Stimulated activated CD4-positive, alpha-beta T cell treated with anti-CD3 and anti-CD28 coated beads, Interleukin-1b, Interleukin-23, amount 100 ng/mL, for 1 hour (primary cell): Measurements from ENCODE around the gene GRN.
"Not testable (repeated sequence)": the region's sequence is repeated elsewhere in the genome, so short reads cannot be mapped to it uniquely, and the experiment has no call there.

ENCODE experiments used
- DNase-seq, 2 donors: peaks; one replicate each; pipeline ENCODE4 v3.0.0-alpha.2; 2020; ENCODE audit warnings: low read depth in 2 of 2

The GRN gene

DNA sequence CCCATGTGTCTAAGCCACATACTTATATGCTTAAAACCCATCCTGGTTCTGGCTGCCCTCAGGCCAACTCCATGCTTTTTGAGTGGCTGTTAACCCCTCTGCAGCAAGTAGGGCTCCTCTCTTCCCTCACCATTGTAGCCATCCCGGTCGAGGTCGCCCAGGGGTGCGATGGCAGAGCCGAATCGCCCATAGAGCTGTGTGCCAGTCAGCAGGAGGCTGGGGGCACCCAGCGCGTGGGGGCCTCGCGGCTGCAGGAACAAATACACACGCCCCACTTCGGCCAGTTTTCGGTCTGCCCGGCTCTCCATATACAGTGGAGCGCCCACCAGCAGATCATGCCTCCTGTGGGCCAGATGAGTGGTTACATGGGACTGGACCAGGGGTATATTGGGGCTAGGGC is 38.3 kb downstream of the GRN start:
- no peak for DNase-seq

DNA sequence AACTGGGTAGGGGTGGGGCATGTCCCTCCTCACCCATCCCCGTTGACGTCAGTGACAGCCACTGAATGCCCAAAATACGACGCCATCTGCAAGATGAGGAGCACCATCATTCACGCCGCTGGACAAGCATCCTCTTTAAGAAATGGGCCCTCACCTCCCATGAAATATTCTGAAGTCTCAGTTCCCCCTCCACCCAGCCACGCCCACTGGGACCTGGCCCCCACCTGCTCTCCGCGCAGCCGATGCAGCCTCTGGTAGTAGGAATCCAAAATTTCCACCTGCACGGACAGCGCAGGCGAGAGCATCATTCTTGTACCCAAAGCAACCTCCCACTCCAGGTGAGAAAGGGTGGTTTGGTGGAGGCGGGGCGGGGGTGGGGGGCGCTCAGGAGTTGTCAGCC is 38.8 kb downstream of the GRN start:
- no peak for DNase-seq

DNA sequence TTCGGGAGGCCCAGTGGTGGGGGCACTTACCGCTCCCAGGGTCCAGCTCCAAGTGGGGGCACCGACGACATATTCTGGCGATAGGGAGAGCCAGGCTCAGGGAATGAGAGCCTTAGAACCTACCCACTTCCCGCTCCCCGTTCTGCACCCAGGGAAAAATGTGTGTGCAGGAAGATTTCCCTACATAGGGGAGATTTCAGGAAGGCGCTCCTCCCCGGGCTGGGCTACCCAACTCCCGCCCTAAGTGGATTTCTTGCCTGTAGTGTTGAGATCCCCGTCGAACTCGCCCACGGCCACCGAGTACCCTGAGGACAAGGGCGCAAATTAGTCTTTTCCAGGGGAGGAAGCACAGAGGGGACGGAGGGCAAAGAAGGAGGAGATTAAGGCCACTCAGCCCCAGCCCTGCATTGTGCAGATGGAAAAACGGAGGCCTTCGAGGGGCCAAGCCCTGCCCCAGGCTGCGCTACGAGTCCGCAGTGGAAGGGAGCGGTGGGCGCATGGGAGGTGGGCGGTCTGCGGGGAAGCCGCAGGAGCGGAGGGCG is 39.2 kb downstream of the GRN start:
- DNase-seq: no peak

DNA sequence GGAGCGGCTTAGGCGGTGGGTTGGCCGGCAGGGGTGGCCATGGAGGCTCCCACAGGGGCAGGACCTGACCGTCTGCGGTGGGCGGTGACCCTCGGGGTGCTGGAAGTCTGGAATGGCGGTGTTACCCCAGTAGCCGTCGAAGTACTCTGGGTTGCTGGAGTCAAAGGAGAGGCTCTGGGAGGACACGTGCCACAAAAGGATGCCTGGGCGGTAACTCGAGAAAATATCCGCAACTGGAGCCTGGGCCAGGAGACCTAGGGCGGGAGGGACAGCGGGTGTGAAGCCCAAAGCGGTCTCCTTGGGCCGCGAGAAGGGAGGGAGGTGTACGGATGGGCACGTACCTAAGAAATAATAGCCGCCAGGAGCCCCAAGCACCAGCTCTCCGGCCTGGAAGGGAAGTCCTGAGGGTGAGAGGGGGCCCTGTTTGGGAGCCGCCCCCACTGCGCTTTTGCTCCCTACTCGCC is 39.8 kb downstream of the GRN start:
- no peak for DNase-seq

DNA sequence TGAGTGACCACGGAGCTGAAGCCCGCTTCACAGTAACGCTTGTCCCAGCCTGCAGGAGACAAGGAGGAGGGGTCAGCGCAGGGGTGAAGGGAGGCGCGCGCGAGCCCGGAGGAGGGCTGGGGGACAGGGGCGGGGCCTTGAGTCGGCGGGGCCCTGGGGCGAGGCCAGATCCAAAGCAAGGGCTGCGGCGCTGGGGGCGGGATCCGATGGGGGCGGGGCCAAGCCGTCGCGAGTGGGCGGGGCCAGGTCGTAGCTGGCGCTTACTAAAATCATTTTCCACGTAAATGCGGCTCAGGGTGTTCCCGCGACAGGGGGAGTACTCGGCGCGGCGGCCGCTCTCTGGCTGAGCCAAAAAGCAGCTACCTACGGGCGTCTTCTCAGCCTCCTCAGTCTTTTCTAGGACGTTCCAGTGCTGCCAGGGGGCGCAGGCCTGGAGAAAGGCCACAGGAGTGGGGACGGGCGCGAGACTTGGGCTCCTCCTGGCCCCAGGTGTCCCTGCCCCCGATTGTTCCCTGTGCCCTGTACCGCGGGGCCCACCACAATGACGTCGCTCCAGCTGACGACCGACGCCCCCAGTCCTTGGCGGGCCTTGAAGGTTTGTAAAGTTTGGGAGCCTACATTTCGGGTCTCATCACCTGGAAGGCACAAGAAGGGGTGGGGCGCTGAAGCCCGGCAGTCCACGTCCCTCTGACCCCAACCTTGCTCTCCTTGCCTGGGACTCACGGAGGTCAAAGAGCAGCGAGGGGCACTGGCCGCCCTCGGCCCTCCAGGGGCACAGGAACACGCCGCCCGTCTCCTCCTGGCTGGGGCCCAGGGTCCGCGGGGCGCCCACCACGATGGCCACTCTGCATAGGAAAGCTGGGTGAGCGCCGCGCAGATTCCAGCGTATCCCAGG is 40.4 kb downstream of the GRN start:
- DNase-seq: peak; percentile 62 to 81

DNA sequence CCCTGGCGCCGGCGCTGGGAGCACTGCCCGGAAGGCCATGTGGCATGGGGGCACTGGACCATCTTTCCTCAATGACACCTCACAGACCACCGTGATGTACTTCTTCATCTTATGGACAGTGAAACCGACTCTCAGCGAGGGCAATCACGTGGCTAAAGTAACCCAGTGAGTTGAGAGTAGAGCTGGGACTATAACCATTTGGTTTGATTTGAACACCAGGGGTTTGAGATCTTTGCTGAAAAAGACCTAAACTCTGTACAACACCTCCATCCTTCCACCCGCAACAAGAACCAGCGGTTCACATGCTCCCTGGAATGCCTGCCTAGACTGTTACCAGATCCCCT is 41.1 kb downstream of the GRN start:
- no peak for DNase-seq

DNA sequence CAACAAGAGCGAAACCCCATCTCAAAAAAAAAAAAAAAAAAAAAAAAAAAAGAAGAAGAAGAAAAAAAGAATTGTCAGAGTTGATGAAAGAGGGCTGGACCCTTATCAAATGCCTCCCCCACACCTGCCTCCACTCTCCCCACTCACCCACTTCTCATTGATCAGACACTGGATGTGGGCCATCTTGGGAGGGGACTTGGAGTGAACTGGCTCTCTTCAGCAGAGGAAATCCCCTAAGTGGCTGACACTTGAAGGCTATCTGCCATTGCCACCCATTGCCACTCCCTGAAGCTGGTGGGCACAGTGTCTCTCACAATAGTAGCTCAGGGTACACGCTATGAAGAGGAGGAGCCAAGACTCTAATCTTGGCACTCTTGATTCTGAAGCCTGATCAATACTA is 42.7 kb downstream of the GRN start:
- DNase-seq: no peak

DNA sequence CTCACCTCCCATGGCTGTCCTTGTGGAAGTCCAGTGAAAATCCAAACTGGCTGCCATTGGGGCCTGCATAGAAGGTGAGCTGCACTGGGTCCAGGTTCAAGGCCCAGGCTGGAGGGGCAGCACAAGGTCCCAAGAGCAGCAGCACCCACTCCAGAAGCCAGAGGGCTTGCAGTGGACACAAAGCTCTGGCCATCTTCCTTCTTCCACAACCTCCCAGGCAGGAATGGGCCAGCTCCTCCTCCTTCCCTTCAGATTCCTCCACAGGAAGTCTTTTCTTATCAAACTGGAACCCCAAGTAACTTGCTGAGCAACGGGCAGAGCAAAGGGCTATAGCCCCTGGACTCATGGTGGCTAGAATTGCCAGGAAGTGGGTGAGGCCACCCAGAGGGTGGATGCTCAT is 44.2 kb downstream of the GRN start, which contains the start of gene ITGA2B:
Gene ITGA2B (minus strand): TSS at position 369 of the 400 bp plus-strand sequence. CDS start 176 bp downstream, at position 193.
- DNase-seq: no peak

DNA sequence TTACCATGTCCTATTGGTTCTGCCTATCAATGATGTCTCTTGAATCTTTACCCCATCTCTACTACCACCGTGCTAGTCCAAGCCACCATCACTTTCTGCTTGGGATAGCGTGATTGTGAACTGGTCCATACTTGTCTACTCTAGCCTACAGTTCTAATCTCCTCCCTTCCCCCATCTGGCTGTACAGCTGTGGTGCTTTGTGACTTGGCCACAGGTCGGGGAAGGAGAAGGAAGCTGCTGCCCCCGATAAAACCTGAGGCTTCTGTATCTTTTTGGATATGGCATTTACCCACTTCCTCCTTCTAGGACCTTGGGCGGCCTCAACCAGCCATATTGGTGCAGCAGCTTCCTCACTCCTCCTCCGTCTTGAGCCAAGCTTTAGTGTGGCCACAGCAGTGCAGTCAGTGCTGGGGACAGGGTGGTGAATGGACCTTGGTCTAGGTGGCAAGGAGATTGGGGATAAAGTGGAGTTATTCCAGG is 44.7 kb downstream of the GRN start:
- DNase-seq: no peak

DNA sequence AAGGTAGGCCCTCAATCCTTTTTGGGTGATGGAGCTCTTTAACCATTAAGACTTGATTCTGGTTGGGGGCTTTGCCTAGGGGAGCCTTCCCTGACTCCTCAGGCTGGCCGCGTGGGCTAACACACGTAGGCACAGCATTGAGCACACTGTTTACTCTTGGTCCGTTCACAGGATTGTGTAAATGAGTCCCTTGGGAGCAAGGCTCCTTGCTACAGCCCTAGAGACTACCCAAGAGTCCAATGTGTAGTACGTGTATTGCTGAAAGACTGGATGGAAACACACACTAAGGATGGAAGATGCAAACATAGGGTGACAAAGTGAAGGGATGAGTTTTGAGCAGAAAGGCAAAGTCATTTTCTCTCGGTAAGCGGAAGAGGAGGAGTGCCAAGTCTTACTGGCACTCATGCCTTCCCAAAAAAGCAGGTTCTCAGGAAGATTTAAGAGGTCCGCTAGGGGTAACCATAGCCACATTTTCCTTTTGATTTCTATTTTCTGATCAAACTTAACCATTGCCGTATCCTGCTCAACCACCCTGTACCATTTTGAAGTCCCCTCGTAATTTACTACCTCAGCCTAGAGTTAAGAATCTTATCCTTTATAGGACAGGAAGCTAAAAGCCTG is 45.3 kb downstream of the GRN start:
- no peak for DNase-seq

DNA sequence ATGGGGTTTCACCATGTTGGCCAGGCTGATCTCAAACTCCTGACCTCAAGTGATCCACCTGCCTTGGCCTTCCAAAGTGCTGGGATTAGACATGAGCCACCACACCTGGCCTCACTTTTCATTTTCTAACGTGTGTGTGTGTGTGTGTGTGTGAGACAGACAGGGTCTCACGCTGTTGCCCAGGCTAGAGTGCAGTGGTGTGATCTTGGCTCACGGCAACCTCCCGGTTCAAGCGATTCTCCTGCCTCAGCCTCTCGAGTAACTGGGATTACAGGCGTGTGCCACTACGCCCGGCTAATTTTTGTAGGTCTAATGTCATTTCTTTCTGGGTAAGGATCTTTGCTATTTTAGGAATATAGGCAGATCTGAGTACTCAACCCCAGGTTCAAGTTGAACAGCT is 49.0 kb downstream of the GRN start:
- not testable (repeated sequence) for DNase-seq

DNA sequence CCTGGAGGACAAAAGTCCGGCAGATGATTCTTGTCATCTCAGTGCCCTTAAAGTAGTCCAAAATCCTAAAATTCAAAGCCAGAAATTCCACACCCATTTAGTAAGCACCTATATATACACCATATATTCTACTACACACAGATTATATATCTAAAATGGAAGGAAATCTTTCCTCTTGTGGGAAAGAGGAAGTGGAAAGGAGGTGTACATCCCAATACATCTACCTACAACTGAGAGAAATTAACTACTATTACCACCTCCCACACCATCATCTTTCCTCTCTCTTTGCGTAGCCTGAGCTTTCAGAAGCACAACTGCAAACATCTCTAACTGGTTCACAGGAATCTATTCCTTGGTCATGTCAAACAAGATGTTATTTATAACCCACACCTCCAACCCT is 49.7 kb downstream of the GRN start:
- DNase-seq: no peak

DNA sequence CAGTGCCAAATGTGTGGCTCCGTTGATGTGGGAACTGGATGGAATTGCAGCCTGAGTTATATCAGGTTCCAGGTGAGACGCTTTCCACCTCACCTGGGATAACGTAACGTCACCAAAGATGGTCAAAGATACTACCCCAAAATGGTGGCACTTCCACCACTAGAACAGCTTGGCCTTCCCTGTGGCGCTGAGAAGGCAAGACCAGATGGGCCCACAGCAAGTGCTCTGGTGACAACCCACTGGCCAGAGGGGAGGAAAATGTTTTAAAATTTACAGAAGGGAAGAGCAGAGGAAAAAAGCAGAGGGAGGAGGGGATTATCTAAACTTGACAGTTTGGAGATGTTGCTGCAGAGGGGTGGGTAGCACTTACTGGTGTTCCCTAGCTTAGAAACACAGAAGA is 51.8 kb downstream of the GRN start:
- no peak for DNase-seq

DNA sequence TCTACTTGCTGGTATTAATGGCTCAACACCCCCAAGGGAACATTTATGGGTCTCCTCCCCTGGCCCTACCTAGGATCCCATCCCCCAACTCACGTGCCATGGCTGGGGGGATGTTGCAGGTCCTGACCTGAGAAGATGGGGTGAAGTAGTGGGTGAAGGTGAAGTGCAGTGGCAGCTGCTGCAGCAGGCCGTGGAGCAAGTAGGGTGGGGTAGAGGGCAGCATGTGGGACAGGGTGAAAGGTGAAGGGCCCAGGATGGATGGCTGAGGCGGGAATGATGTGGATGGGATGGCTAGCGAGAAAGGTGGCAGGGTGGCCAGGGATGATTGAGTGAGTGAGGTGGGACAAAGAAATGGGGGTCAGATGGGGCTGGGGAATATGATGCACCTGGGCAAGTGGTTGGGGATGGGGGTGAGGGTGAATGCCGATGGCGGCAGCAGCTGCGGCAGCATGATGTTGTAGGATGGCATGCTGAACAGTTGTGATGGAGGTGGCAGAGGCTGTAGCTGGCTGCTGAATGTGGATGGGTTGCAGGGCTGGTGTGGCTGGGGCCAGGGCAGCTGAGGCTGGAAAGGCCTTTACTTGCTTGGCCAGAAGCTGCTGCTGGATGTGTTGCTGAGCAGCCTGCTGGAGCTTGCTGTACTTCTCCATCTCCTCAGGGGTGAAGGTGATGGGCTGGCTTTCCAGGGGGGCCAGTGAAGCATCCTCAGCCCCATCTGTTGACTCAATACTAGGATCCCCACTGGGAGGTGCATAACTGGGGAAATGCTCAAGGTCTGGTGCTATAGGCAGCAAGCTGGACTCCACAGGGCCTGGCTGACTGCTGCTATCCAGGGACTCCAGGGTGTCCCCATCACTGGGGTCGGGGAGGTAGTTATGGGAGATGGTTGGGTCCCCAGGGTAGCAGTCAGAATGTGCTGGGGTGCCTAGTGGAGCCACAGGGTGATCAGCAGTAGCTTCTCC is 52.7 kb downstream of the GRN start:
- no peak for DNase-seq

DNA sequence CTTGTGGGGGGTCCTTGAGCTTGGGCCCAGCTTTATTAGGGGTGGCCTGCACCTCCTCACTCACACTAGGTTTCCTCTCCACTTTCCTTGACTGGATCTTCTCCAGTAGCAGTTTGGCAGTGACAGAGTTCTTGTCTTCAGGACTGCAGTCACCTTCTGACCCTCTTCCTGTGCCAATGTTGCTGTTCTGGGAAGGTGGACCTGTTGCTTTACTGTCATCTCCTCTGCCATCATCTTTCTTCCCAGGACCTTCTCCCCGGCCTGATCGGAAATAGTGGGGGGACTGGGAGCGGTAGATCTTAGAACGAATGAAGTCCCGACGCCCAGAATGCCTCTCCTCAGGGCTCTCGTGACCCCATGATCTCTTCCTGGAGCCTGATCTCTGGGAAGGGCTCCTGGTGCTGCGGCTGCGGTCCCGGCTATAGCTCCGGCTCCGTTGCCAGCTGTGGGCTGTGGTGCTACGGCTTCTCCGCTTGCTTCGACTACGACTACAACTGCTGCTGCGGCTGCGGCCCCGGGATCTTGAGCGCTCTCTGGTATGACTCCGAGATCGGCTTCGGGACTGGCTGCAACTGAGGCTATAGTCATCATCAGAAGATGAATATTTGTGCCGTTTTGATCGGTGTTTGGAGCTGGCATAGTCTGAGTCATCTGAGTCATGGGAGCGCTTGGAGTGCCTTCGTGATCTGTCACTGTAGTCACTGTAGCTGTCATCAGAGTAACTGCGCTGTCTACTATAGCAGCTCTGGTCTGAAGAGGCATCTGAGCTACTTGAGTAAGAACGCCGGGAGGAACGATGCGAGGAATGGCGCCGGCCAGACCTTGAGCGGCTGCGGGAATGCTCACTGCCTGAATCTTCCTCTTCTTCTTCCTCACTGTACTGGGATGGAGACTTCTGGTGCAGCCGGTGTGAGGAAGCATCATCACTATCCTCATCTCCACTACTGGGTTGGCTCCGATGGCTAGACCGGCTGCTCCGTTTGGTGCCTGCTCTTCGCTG is 53.9 kb downstream of the GRN start:
- DNase-seq: no peak

DNA sequence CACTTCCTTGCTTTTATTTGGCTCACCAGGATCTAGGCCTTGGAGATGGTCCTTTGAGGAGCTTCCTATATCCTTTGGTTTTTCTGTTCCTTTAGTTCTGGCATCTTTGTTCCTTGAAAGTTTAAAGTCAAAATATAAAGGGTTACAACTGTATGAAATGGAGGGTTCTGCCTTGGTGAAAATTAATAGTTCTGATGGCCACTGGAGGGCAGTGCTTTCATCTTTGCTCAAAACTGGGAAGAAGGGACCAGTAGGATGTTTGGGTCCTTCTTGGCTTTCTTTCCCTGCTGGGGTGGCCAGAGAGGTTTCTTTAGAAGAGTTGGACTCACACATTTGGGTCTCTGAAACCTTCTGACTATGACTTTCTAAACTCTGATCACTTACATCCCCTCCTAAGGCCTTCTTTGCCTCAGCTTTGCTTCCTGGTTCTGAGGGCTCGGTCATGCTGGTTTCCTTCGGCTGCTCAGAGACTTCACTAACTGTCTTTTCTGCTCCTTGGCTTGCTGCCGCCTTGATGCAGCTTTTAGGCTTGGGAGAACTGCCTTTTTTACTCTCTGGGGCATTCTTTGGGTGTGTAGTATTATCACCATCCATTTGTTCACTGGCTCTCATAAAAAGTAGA is 55.2 kb downstream of the GRN start:
- no peak for DNase-seq
